Tibial nerve (tissue), 4 donors: ENCODE results near the gene FARP1.

Experiments used
- CTCF ChIP-seq, 5 experiments: fragments of 200-600 bp in 3 of 5; fragments of 450-650 bp in 2 of 5; sonication (generic) in 3 of 5; IDR thresholded peaks; one replicate each; pipeline ENCODE4 v1.5.1; 2016 to 2019; ENCODE audit warnings: antibody characterized with exemption in 5 of 5, mild to moderate bottlenecking in 3 of 5, moderate library complexity in 2 of 5
- EP300 ChIP-seq, 2 donors: sonication (generic); formaldehyde crosslinking; IDR thresholded peaks; one replicate each; pipeline ENCODE4 v1.6.1; 2017; ENCODE audit warnings: antibody characterized with exemption in 2 of 2, mild to moderate bottlenecking in 1 of 2
- POLR2A ChIP-seq, 2 donors: fragments of 450-650 bp; IDR thresholded peaks; one replicate each; pipeline ENCODE4 v1.6.1; 2017; ENCODE audit warnings: antibody characterized with exemption in 2 of 2, mild to moderate bottlenecking in 2 of 2, moderate library complexity in 2 of 2

GRCh38 chr13:98187965-98188261, 45.0 kb downstream of the FARP1 start:
- TF ChIP-seq CTCF (IDR thresholded peaks at IDR 0.05): no peak
- TF ChIP-seq POLR2A (IDR thresholded peaks at IDR 0.05): no peak
- no peak for TF ChIP-seq EP300 (IDR thresholded peaks at IDR 0.05)
